ENCODE results near the gene PLEKHA8. TPM values are rescaled to one million over a fixed set of nuclear protein-coding genes. Genes with fewer than 3 reads are reported as not detected.
A peak's percentile ranks its signal among the peaks of the same experiment; 100 is the strongest.
"Not testable (repeated sequence)": the region's sequence is repeated elsewhere in the genome, so short reads cannot be mapped to it uniquely, and the experiment has no call there.

PLEKHA8 gene
- total RNA-seq, 2 donors from 2014 or later, result 5.5 to 12.0 TPM

DNA sequence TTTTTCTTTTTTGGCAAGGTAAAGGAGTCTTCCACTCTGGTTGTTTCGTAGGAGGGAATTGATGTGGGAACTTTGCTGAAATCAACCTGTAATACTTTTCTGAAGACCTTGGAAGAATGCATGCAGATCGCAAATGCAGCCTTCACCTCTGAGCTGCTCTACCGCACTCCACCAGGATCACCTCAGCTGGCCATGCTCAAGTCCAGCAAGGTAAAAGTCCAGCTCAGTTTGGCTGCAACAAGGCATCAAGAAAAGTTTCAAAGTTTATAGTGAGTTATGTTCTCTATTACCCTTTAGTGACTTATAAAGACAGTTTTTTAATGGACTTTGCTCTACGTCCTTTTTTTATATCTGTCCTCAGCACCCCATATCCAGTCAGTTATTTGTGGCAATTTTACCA, 21.0 kb downstream of the PLEKHA8 start:
- no peaks in the 10 kb centered on the region for H3K36me3 ChIP-seq
- no peaks in the 10 kb centered on the region for H3K4me1 ChIP-seq (replicated peaks)
- TF ChIP-seq POLR2A (IDR thresholded peaks at IDR 0.05) (no peak), CTCF (IDR thresholded peaks at IDR 0.05) (no peak), POLR2AphosphoS5 (IDR thresholded peaks at IDR 0.05) (no peak)
- intact Hi-C loops (cut with DNase I), result no loop called here
- 95% methylated on average over 4 of the region's 4 CpGs for WGBS
- no peaks in the 10 kb centered on the region for H3K27me3 ChIP-seq (replicated peaks; ENCODE audit: insufficient read depth)
- DNase-seq (ENCODE audit: low spot score), result no peak
- no peaks in the 10 kb centered on the region for H3K9me3 ChIP-seq
- no peak overlapping the region for H3K4me3 ChIP-seq
- H3K27ac ChIP-seq, result no peak overlapping the region

GRCh38 chr7:30053068-30053467, 24.9 kb downstream of the PLEKHA8 start:
- intact Hi-C loops (cut with DNase I), result no loop called here
- no peak for DNase-seq (ENCODE audit: low spot score)
- Histone ChIP-seq H3K9me3 (no peaks in the 10 kb centered on the region), H3K4me3 (no peak overlapping the region), H3K36me3 (no peaks in the 10 kb centered on the region), H3K27ac (no peak overlapping the region), H3K27me3 (replicated peaks; ENCODE audit: insufficient read depth) (no peaks in the 10 kb centered on the region), H3K4me1 (replicated peaks) (peaks cover 2% of the 10 kb centered on the region)
- WGBS, result 98% methylated on average over 3 of the region's 3 CpGs
- TF ChIP-seq POLR2AphosphoS5 (IDR thresholded peaks at IDR 0.05) (no peak), CTCF (IDR thresholded peaks at IDR 0.05) (no peak), POLR2A (IDR thresholded peaks at IDR 0.05) (no peak)

DNA sequence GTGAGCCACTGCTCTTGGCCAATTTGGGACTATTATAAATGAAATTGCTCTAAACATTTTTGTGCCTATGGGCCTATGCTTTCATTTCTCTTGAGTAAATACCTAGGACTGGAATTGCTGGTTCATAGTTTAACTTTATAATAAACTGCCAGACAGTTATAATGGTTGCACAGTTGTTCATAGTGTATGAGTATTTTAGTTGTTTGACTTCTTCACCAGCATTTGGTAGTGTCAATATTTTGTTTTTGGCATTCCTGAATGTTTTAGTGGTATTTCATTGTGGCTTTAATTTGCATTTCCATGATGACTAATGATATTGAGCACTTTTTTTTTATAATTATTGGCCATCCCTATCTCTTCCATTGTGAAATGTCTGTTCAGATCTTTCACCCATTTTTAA, 29.5 kb downstream of the PLEKHA8 start:
- no peak for DNase-seq (ENCODE audit: low spot score)
- H3K4me1 ChIP-seq (replicated peaks), result peaks cover 2% of the 10 kb centered on the region
- H3K4me3 ChIP-seq, result no peak overlapping the region
- no peak for TF ChIP-seq CTCF (IDR thresholded peaks at IDR 0.05)
- TF ChIP-seq POLR2A (IDR thresholded peaks at IDR 0.05), result no peak
- TF ChIP-seq POLR2AphosphoS5 (IDR thresholded peaks at IDR 0.05), result peak; percentile 44
- no peaks in the 10 kb centered on the region for H3K36me3 ChIP-seq
- intact Hi-C loops (cut with DNase I), result no loop called here
- H3K27ac ChIP-seq, result peak overlapping the region; percentile 35 to 66
- no peaks in the 10 kb centered on the region for H3K27me3 ChIP-seq (replicated peaks; ENCODE audit: insufficient read depth)
- no peaks in the 10 kb centered on the region for H3K9me3 ChIP-seq

DNA sequence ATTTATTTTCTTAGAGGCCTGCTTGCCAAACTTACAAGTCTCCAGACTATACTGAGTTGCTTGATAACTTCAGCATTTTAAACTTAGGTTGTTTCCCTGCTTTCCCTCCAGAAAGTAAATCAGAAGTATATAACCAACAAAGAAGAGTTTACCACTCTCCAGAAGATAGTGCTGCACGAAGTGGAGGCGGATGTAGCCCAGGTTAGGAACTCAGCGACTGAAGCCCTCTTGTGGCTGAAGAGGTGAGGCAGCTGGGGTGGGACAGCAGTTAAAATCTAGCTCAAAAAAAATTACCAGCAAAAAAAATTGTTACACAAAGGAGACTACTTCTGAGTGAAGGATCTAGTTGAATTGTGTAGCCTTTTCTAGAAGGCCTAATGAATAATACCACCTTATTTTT, 33.6 kb downstream of the PLEKHA8 start:
- not testable (repeated sequence) for H3K4me1 ChIP-seq (replicated peaks); H3K27me3 ChIP-seq (replicated peaks; ENCODE audit: insufficient read depth); H3K36me3 ChIP-seq; H3K27ac ChIP-seq; H3K4me3 ChIP-seq; H3K9me3 ChIP-seq
- WGBS, result 7% methylated on average over 3 of the region's 3 CpGs
- peak; percentile 19 for DNase-seq (ENCODE audit: low spot score)
- intact Hi-C loops (cut with DNase I), result loop anchor here (5.0 to 10.0 kb wide), 5 partner anchors 34 to 427 kb away; partner anchors contain the start of genes FKBP14 and PLEKHA8
- TF ChIP-seq CTCF (IDR thresholded peaks at IDR 0.05), result peak; percentile 40 to 69 (median 56)
- peak; percentile 32 for TF ChIP-seq POLR2AphosphoS5 (IDR thresholded peaks at IDR 0.05)

DNA sequence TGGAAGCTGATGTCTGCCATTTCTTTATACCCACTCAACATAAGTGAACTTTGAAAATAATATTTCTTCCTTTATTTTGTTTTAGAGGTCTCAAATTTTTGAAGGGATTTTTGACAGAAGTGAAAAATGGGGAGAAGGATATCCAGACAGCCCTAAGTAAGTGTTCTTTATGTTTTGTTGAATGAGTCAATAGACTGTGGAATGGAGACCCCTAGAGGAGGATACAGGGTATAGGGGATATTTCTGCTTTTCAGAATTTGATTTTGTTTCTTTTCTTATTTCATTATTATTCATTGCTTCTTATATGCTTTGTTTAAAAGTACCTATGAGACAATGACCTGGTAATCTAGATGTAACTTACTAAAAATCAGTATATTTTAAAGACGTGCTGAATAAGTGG, 34.4 kb downstream of the PLEKHA8 start:
- DNase-seq (ENCODE audit: low spot score), result no peak
- TF ChIP-seq POLR2A (IDR thresholded peaks at IDR 0.05) (no peak), POLR2AphosphoS5 (IDR thresholded peaks at IDR 0.05) (no peak), CTCF (IDR thresholded peaks at IDR 0.05) (peak in 3 of 4 experiments; percentile 43 to 58 (median 57))
- H3K4me3 ChIP-seq, result no peak overlapping the region
- H3K27me3 ChIP-seq (replicated peaks; ENCODE audit: insufficient read depth), result no peaks in the 10 kb centered on the region
- WGBS, result 70% methylated on average over 1 of the region's 1 CpG
- no peak overlapping the region for H3K27ac ChIP-seq
- intact Hi-C loops (cut with DNase I), result loop anchor here (5.0 to 10.0 kb wide), 5 partner anchors 35 to 428 kb away; partner anchors contain the start of genes FKBP14 and PLEKHA8
- no peaks in the 10 kb centered on the region for H3K36me3 ChIP-seq
- peaks cover 2% of the 10 kb centered on the region for H3K4me1 ChIP-seq (replicated peaks)
- H3K9me3 ChIP-seq, result no peaks in the 10 kb centered on the region
